Measurements from ENCODE around the gene SERTAD1.

Gene SERTAD1

GRCh38 chr19:40398417-40399131 is 27.2 kb downstream of the SERTAD1 start:
- TF ChIP-seq, protein P1, sequence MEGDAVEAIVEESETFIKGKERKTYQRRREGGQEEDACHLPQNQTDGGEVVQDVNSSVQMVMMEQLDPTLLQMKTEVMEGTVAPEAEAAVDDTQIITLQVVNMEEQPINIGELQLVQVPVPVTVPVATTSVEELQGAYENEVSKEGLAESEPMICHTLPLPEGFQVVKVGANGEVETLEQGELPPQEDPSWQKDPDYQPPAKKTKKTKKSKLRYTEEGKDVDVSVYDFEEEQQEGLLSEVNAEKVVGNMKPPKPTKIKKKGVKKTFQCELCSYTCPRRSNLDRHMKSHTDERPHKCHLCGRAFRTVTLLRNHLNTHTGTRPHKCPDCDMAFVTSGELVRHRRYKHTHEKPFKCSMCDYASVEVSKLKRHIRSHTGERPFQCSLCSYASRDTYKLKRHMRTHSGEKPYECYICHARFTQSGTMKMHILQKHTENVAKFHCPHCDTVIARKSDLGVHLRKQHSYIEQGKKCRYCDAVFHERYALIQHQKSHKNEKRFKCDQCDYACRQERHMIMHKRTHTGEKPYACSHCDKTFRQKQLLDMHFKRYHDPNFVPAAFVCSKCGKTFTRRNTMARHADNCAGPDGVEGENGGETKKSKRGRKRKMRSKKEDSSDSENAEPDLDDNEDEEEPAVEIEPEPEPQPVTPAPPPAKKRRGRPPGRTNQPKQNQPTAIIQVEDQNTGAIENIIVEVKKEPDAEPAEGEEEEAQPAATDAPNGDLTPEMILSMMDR (IDR thresholded peaks at IDR 0.05; ENCODE audit: control insufficient read depth, insufficient read depth, low read depth, low read length, missing control alignments), result no peak
- no peak overlapping the region for H3K4me3 ChIP-seq (ENCODE audit: control insufficient read depth, low read depth, low read length)
- DNase-seq (ENCODE audit: low read depth), result no peak

GRCh38 chr19:40397568-40397906 is 28.3 kb downstream of the SERTAD1 start:
- DNase-seq (ENCODE audit: low read depth), result no peak

DNA sequence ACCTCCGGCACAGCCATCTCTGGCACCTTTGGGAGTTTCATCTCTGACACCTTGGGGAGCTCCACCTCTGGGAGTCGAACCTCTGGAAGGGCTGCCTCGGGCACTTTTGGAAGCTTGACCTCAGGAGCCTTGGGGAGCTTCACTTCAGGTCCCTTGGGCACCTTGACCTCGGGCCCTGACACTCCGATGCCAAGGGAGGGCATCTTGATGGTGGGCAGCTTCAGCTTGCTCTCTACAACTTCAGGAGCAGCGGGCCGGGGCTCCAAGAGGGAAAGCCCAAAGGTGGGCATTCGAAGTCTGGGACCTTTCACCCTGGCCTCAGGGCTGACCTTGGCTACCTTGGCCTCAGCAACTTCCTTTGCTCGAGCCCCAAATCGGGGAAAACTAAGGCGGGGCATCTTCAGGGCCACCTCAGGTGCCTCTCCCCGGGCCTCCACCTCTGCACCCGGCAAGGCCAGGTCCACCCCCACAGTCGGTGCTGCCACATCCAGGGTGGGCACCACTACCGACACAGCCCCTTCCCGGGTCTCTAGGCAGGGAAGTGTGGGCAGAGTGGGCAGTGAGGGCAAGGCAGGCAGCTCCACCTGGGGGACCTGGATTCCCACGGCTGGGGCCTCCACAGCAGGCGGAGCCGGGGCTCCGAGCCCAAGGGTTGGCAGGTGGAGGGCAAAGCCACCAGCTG is 28.8 kb downstream of the SERTAD1 start:
- no peak overlapping the region for H3K4me3 ChIP-seq (ENCODE audit: control insufficient read depth, low read depth, low read length)
- TF ChIP-seq, protein P1 (IDR thresholded peaks at IDR 0.05; ENCODE audit: control insufficient read depth, insufficient read depth, low read depth, low read length, missing control alignments), result no peak
- DNase-seq (ENCODE audit: low read depth), result no peak

More at GRCh38 chr19:40397568-40397906, 28.3 kb downstream of the SERTAD1 start:
- H3K4me3 ChIP-seq (ENCODE audit: control insufficient read depth, low read depth, low read length), result no peak overlapping the region
- TF ChIP-seq, protein P1 (IDR thresholded peaks at IDR 0.05; ENCODE audit: control insufficient read depth, insufficient read depth, low read depth, low read length, missing control alignments), result no peak

DNA sequence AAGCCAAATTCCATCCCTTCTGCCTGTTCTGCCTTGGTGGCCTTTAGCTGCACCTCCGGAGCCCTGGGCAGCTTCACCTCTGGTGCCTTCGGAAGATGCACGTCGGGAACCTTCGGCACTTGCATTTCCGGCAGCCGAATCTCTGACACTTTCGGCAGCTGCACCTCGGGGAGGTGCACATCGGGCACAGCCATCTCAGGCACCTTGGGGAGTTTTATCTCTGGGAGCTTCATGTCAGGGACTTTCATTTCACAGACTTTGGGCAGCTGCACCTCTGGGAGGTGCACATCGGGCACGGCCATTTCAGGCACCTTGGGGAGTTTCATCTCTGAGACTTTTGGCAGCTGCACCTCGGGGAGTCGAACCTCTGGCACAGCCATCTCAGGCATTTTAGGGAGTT is 29.8 kb downstream of the SERTAD1 start:
- no peak overlapping the region for H3K4me3 ChIP-seq (ENCODE audit: control insufficient read depth, low read depth, low read length)
- TF ChIP-seq, protein P1 (IDR thresholded peaks at IDR 0.05; ENCODE audit: control insufficient read depth, insufficient read depth, low read depth, low read length, missing control alignments), result no peak
- no peak for DNase-seq (ENCODE audit: low read depth)

GRCh38 chr19:40394816-40395210 is 31.0 kb downstream of the SERTAD1 start:
- TF ChIP-seq, protein P1 (IDR thresholded peaks at IDR 0.05; ENCODE audit: control insufficient read depth, insufficient read depth, low read depth, low read length, missing control alignments), result no peak
- no peak overlapping the region for H3K4me3 ChIP-seq (ENCODE audit: control insufficient read depth, low read depth, low read length)
- no peak for DNase-seq (ENCODE audit: low read depth)

DNA sequence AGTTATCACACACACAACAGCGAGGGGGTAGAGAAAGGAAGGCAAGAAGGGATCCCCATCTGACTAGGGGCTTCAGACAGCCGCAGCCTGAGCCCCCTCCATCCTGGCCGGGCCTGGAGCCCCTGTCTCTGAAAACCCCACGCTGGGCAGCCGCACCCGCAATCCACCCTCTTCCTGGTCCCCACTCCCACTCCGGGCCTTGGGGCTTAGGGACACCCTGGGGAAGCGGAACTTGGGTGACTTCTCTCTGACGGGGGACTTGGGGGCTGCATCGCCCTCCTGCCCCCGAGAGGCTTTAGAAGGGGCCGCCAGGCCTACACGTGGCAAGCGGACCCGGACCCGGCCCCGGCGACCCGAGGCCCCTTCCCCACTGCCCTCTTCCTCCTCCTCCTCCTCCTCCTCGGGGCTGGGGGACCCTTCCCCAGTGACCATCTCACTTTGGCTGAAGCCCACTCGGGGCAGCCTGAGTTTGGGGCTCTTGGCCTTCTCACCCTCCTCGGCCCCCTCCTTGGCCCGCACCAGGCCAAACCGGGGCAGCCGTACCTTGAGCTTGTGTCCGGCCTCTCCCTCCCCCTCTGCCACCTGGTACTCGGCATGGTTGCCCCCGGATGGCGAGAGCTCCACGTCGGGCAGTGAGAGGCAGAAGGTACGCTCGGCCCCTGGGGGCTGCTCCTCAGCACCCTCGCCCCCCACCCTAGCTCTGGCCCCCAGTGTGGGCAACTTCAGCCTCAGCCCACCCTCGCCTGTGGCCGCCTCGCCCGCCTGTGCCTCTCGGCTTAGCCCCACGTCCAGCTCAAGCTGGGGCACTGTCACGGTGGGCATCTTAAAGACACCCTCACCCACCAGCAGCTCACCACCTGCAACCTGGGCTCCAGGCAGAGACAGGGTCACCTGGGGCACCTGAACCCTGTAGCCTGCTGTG is 31.6 kb downstream of the SERTAD1 start:
- TF ChIP-seq, protein P1 (IDR thresholded peaks at IDR 0.05; ENCODE audit: control insufficient read depth, insufficient read depth, low read depth, low read length, missing control alignments), result no peak
- no peak for DNase-seq (ENCODE audit: low read depth)

More for the DNA sequence above, 31.6 kb downstream of the SERTAD1 start:
- H3K4me3 ChIP-seq (ENCODE audit: control insufficient read depth, low read depth, low read length), result no peak overlapping the region
